Fibroblast of the aortic adventitia (primary cell): Measurements from ENCODE around the gene SLC2A5. TPM values are rescaled to one million over a fixed set of nuclear protein-coding genes. Genes with fewer than 3 reads are reported as not detected.

ENCODE experiments used
- DNase-seq: peaks from one replicate; pipeline ENCODE4 v3.0.0-alpha.2; 2010; ENCODE audit warnings: low read depth
- H3K4me3 ChIP-seq: 2 replicates; pipeline ENCODE4 v1.5.1; 2011; ENCODE audit warnings: low read depth, mild to moderate bottlenecking, control low read depth, low read length, moderate library complexity
- small RNA-seq: library from RNA; depleted of rRNA; stranded (forward); fragments of <200 nt; gene quantifications from one replicate; pipeline ENCODE3, GENCODE V24; 2012
- total RNA-seq: library from RNA; depleted of rRNA; stranded (reverse); fragments of >200 nt; gene quantifications from 2 replicates; pipeline ENCODE4 v1.2.3, GENCODE V29; 2012; ENCODE audit warnings: low replicate concordance
- TF ChIP-seq, protein P1 (sequence below): IDR thresholded peaks from 2 replicates; pipeline ENCODE4 v1.5.1; 2011; ENCODE audit warnings: mild to moderate bottlenecking, low read length, control low read depth, inconsistent platforms; ENCODE audit not compliant: insufficient read depth

Gene SLC2A5
- total RNA-seq, 1 donor: 0.90 TPM

DNA sequence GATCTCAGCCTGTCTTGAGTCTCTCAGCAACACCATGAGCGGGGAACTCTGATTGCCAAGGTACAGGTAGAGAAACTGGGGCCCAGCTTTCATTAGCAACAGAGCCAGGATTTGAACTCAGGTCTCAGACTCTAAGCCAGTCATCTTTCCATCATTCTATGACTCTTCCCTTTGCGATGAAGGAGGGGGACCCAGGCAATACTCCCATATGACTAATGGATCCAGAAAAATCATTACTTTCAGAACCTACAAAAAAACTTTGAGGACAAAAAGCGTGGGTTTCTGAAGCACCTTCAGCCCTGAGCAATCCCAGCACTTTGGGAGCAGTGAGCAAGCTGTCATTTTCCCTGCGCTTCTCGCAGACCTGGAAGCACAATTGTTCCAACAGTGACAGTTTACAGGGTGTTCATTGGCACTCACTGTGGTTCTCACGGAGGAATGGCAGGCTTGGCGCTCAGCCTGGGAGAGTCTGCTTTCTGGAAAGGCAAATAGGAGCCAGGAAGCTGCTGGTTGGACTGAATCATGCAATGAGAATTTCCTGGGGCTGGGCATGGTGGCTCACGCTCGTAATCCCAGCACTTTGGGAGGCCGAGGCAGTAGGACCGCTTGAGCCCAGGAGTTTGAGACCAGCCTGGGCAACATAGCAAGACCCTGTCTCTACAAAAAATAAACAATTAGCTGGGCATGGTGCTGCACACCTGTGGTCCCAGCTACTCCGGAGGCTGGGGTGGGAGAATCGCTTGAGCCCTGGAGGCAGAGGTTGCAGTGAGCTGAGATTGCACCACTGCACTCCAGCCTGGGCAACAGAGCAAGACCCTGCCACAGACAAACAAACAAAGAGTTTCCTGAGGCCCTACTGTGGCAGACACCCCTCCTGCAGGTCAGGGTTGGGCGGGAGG, 83.3 kb downstream of the SLC2A5 start:
- H3K4me3 ChIP-seq: no peak overlapping the region
- peak; percentile 97 for DNase-seq
- TF ChIP-seq, protein P1, sequence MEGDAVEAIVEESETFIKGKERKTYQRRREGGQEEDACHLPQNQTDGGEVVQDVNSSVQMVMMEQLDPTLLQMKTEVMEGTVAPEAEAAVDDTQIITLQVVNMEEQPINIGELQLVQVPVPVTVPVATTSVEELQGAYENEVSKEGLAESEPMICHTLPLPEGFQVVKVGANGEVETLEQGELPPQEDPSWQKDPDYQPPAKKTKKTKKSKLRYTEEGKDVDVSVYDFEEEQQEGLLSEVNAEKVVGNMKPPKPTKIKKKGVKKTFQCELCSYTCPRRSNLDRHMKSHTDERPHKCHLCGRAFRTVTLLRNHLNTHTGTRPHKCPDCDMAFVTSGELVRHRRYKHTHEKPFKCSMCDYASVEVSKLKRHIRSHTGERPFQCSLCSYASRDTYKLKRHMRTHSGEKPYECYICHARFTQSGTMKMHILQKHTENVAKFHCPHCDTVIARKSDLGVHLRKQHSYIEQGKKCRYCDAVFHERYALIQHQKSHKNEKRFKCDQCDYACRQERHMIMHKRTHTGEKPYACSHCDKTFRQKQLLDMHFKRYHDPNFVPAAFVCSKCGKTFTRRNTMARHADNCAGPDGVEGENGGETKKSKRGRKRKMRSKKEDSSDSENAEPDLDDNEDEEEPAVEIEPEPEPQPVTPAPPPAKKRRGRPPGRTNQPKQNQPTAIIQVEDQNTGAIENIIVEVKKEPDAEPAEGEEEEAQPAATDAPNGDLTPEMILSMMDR: no peak

Small RNA genes within 50 kb of the gene (small RNA-seq; reads per million reads assigned to genes)
- gene RF00424: not detected

Other genes with a start within 250 kb of the SLC2A5 start
- gene ENO1, start 190.9 kb downstream of the SLC2A5 start, total RNA-seq: 594 and 1,443 TPM in 2 replicates
- not detected in 2 replicates for gene CA6, start 123.8 kb downstream of the SLC2A5 start, total RNA-seq
- gene SLC2A7, start 43.2 kb downstream of the SLC2A5 start, total RNA-seq: not detected in 2 replicates
- 1.6 and 2.2 TPM in 2 replicates for gene GPR157, start 59.5 kb upstream of the SLC2A5 start, total RNA-seq
- 30.7 and 36.9 TPM in 2 replicates for gene H6PD, start 165.1 kb upstream of the SLC2A5 start, total RNA-seq
- gene SPSB1, start 223.3 kb upstream of the SLC2A5 start, total RNA-seq: 18.2 and 37.6 TPM in 2 replicates